HTR-8/SVneo (cell line): Measurements from ENCODE around the gene CFAP99.
"Not testable (repeated sequence)": the region's sequence is repeated elsewhere in the genome, so short reads cannot be mapped to it uniquely, and the experiment has no call there.

Experiments used
- DNase-seq: peaks from one replicate; pipeline ENCODE4 v3.0.0; 2011; ENCODE audit warnings: low spot score, mixed read lengths; ENCODE audit not compliant: insufficient read length
- FAIRE-seq: peaks from 2 replicates; lab custom pipeline; 2011; peaks lifted over from hg19 to GRCh38; lab: Jason Lieb, UNC

CFAP99 gene

DNA sequence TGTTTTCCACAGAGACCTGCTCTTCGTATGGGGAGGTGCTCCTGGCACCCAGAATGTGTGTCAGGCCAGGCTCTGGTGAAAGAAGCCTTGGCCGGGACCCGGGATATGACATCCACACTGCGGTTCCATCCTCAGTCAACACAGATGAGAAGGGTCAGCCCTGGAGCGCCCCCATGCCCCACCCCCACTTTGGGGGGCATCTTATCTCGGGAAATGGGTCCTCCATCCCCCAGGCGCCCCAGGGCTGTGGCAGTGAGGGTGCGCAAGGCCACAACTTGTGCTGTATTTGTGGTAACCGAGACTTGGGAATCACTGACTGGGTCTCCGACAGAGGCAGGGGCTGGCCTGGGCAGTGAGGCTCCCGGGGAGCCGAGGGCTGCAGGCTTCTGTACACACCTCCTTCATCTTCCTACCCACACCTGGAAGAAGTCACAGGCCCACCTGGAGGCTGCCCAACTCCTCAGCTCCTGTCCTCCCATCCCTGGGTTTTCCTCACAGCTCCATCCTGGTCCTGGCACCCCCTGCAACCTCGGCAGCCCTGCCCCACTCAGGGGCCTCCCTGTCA is 8.0 kb downstream of the CFAP99 start:
- FAIRE-seq, result no peak
- DNase-seq, result no peak

DNA sequence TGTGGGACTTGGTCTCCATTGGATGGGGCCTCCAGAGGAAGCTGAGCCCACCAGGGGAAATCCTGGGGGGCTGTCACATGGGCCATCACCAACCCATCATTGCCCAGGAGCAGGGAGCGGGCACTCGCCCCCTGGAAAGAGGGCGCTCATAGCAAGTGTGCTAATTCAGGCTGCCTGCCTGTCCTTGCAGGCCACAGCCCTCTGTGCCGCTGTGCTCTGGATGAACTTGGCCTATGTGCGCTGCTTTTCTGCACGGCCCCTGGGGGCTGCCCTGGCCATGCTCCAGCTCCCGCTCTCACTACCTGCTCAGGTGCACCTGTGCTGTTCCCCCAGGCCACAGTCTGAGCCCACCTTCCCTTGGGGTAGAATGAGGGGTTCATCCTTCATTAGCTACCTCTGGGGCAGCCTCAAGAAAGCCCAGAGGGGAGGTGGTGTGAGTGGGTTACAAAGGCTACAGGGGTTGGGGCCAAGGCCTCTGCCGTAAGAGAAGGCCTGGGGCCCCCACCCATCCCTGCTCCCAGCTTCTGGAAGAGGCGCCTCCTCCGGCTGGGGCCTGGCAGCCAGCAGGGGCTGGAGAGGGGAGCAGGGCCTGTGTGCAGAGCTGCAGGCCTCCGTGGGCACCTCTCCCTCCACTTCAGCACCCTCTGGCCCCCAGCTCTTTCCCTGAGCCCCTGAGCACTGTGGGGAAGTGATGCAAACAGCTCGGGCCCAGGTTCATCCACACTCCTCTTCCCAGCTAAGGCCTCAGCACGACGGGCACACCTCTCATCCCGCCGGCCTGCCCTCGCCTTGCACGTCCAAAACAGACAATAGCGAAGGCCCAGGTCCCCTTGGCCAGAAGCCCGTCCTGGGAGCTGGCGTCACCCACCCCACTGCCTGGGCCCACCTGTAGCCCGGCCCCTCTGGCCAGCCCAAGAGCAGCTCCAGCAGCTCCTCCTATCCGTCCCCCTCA is 8.9 kb downstream of the CFAP99 start:
- FAIRE-seq, result no peak

DNA sequence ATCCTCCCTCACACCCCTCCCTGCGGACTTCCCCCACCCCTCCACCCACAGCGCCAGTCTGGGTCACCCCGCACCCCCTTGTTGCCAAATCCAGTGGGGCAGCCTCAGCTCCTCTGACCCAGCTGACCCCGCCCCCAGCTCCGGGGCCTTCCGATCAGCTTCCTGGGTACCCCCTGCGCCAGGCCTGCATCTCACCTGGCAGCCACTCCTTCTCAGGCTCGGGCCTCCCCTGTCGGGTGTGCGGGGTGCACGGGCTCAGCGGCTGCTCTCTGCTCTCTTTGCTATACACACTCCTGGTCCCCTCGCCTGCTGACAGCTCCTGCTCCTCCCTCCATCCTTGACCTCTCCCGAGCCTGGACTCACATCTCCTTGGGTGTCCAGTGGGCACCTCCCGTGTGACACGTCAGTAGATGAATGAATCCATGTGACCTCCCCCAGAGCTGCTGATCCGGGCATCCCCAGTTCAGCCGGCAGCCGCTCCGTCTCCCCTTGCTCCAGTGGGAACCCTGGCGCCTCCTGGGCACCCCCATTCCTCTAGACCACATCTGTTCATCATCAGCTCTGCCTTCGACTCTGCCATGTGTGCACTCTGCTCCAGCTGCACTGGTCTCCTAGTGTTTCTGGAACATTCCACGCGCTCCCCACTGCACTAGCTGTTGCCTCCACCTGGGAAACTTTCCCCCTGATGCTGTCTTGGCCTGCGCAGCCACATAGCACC is 9.9 kb downstream of the CFAP99 start:
- DNase-seq, result no peak
- FAIRE-seq, result no peak

More for the DNA sequence above, 8.9 kb downstream of the CFAP99 start:
- DNase-seq, result no peak

DNA sequence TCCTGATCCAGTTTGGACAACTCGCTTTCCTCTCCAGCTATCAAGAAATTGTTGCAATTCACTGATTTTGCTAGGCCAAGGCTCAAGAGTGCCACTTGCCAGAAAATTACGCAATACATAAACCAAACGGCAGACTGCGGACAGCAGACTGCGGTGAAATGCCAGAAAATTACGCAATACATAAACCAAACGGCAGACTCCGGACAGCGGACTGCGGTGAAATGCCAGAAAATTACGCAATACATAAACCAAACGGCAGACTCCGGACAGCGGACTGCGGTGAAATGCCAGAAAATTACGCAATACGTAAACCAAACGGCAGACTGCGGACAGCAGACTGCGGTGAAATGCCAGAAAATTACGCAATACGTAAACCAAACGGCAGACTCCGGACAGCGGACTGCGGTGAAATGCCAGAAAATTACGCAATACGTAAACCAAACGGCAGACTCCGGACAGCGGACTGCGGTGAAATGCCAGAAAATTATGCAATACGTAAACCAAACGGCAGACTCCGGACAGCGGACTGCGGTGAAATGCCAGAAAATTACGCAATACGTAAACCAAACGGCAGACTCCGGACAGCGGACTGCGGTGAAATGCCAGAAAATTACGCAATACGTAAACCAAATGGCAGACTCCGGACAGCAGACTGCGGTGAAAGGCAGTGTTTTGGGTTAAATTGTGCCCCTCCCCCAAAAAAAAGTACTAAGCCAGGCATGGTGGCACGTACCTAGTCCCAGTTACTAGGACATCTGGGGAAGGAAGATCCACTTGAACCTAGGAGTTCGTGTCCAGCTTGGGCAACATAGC is 11.4 kb downstream of the CFAP99 start:
- not testable (repeated sequence) for FAIRE-seq

DNA sequence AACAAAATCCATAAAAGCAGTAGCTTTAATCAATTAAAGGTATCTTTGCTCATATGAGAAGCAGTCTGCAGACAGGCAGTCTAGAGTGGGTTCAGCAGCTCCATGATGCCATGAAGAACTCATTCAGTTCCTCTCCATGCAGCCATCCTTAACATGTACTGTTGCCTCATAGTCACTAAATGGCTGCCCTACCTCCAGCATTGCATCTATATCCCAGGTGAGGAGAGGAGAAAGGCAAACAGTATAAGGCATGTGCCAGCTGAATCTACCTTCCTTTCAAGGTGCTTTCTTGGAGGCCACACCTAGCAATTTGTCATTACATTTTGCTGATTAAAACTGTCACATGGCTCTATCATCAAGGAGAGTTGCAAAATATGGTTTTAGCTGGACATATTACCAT is 13.2 kb downstream of the CFAP99 start:
- FAIRE-seq (no peak), DNase-seq (no peak)

More for the DNA sequence above, 11.4 kb downstream of the CFAP99 start:
- DNase-seq, result not testable (repeated sequence)

DNA sequence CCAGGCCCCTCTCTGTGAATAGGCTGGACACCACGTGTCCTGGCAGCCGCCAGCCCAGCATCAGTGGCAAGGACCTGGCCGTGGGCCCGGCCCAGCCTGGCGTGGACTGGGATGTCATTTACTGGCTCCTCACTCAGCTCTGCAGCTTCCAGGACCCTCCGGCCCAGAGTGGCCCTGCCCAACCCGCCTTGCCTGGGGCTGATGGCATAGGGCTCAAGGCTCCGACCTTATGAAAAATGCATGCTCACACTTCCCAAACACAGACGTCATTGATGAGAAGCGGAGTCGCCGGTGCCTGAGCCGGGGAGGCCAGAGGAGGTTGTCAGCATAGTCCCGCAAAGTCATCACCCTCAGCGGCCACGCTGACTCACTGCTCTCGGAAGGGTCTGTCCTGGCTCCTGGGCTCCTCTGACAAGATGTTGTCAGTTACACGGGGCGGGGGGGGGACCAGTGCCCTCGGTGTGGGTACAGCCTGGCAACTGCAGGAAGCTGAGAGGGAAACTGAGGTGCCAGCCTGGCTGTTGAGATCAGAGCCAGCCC is 14.3 kb downstream of the CFAP99 start:
- peak; percentile 63 for FAIRE-seq
- DNase-seq, result peak; percentile 56

DNA sequence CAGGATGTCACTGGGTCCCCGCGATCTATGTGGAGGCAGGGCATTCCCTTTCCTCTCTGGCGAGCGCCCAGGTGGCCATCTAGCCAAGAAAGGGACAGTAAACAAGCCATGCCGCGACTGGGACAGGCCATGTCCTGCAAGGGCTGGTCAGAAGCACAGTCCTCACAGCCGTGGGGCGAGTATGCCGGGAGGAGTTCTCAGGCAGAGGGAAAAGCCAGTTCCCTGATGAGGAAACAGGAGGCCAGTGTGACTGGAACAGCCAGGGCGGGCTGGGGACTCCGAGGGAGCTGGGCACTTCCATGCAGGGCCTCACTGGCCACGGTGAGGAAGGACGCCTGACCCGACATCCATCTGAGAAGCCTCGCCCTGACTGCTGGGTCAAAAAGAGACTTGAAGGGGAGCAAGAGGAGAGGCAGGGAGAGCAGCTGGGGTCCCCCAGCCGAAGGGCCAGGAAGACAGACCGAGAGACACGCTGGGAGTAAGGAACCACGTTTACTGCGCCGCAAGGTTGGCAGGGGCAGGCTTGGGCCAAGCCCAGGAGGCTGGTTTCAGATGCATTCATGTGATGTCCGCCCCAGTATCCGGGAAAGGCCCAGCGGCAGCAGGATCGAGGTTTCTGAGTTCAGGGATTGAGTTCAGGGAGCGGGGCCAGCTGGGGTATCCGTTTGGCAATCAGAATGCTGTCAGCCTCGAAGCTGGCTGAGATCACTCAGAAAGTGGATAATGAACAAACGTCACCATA is 15.0 kb downstream of the CFAP99 start:
- FAIRE-seq, result peak; percentile 33

DNA sequence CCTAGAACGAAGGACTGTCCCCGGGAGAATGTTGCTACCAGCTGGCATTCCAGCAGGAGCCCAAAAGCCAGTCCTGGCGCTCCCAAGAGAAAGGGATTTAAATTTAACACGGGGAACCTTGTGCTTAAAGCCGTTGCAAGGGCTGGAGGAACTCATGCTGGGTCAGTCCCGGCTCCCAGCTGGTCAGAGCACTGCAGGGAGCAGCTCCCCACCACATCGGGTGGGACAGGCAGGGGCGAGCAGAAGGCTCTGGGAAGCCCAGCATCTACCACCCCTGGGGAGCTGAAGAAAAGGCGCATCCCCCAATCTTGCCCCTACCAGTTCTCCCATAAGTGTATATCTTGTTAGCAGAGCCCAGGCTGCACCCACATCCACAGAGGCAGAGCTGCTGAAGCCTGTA is 15.7 kb downstream of the CFAP99 start:
- no peak for FAIRE-seq
- DNase-seq, result no peak

More for the DNA sequence above, 15.0 kb downstream of the CFAP99 start:
- DNase-seq, result no peak

DNA sequence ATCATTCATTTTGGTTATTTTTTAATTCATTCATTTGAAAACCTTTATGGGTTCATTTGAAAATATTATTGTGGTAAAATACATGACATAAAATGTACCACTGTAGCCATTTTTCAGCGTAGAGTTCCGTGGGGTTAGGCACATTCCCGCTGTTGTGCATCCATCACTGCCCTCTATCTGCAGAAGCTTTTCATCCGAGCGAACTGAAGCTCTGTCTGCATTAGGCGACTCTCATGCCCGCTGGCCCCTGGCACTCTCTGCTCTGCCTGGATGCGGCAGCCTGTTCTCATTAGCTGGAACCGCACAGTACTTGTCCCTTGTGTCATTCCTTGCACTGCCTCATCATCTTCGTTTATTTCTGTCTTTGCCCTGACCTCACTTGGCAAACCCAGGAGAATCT is 17.5 kb downstream of the CFAP99 start:
- no peak for FAIRE-seq
- no peak for DNase-seq

DNA sequence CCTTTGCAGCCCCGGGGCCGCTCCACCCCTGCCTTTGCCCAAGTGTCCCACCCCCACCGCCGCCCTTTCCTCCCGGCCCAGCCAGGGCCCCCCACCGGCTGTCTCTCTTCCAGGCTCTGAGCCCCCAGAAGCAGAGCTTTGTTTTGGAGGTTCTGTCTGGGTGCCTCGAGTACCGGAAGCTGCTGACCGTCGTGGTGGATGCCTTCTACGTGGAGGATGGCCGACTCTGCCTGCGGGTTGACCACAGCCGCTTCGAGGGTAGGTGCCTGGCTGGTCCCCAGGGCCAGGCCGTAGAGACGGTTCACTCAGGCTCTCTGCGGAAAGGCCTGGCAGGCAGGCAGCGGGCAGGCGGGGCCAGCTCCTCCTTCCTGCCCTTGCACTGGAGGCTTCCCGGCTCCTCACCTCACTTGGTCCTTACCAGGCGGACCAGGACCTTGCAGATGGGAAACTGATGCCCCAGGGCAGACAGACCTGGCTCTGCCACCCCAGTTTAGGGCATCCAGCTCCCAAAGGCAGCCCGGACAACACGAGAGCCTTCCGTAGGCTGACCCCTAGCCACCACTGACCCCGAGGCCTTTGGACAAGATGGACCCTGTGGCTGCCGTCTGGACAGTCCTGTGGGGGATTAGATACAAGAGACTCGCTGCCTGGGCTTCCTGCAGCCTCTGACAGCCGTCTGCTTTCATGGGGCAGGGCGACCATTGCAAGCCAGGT is 18.2 kb downstream of the CFAP99 start:
- no peak for DNase-seq
- FAIRE-seq, result no peak

DNA sequence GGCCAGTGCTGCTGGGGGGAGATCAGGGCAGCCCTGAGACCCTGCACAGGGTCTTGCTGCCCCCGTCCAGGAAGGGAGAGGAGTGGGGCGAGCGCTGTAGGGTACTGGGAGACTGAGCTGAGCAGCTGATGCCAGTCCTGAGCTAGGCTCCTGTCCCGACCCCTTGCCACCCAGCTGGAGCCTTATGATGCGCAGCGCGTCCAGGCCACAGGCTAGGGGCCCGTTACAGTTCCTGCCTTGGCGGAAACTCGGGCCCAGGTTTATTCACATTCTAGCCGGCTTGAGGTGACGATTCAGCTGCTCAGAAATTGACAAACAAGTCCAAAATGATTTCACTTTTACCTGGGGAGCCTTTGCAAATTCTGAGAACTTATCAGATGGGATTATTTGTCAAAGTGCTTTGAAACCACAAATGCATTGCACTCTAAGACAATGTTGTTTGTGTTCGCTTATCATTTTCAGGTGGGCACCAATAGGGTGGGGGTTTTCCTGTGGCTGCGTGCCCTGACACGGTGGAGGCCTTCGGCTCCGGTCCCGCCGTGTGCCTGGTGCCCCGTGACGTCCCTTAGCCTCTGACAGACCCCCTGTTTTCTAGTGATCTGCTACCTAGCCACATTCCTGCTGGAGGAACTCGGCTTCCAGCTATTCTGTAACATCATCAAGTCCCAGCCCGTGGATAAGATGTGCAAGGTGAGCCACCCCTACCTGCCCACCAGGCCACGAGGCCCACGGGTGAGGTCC is 18.9 kb downstream of the CFAP99 start:
- FAIRE-seq, result no peak
- DNase-seq, result no peak

DNA sequence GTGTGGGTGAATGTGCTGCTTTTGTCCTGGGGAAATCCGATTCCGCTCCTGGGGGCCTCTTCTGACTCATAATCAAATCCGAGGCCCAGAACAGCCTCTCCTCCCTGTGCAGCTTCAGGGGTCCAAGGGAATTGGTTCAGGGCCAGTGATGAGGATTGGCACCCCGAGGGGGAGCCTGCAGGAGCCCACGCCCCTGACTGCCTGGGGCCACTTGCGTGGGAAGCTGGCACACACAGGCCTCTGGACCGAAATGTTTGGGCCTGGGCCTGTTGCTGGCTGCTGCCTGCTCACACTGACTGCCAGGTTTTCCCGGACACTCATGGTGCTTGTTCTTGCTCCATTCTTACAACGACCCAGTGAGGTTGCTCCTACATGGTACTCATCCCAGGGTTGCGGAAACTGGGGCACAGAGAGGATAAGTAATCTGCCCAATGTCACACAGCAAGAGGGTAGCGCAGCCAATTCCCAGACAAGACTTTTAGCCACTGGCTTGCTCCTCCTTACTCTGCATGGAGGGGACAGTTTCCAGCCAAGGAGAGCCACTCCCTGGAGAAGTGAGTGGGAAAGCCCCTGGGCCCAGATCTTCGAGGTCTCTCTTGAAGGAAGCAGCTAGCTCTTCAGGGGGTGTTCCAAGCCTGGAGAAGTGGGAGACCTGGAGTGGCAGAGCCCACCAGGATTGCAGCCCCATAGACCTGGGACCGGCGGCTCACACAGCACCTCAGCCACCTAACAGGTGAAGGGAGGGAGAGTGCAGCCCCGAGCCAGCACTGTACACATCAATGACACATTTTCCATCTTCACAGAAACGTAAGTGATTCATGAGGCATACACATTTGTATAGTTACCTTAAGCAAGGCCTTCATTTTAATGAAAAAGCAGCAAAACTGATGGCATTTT is 20.3 kb downstream of the CFAP99 start:
- FAIRE-seq (no peak), DNase-seq (no peak)

DNA sequence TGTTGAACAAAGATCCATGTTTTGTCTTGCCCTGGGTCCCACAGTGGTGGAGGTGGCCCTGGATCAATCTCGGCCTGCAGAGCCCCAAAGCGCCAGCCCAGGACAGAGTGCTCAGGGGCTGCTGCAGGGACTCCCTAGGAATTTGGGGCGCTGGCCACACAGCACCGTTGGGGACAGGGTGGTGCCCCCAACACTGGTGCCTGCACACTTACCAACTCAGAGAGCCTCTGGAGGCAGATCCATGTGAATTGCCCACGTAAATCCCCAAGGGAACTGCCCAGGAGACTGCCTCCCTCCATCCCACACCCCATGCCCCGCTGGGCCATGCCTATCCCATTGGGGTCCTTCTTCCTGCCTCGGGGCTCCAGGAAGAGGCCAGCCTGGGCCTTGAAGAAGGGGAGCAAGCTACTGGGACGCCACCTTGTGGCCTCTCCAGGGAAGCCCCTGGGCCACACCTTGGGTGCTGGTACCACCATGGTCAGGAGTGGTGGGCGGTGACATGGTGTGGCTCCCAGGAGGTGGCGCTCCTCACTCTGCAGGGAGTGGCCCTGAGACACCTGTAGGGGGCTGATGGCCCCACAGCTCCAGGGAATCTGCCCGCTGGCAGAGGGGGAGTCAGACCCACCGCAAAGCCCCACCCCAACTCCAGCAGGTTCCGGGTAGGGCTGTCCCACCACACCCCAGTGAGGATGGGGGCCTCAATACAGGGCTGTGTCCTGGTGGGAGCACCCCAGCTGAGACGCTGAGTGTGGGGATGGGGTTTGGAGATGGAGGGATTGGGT is 22.8 kb downstream of the CFAP99 start:
- FAIRE-seq (peak; percentile 87), DNase-seq (peak; percentile 87)

DNA sequence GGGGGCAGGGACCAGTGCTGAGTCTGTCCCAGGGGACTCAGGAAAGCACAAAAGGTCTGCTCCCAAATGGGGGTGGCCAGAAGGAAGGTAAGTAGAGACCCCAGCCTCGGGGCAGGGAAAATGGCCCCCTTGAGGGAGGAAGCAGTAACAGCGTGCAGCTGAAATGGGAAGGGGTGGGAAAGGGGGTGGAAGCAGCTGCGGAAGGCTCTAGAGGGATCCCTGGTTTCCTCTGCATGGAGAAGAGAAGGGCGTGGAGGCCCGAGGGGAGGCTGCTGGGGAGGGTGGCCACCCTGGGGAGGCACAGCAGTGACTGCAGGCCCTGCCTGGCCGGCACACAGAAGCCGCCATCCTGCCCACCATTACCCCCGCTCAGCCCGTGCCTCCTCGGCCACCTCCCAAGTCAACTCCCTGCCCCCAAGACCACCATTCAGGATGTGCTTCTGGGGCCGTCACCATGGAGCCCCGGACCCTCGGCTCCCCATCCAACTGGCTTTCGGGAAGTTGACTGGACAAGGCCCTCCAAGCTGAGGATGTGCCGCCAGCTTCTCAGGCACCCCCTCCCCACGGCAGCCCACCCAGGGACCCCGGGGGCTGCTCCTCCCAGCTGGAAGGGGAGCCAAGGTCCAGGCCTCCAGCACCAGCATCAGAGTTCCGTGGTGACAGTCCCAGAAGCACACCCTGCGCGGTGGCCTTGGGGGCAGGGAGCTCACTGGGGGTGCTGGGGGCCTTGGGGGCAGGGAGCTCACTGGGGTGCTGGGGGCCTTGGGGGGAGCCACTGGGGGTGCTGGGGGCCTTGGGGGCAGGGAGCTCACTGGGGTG is 23.6 kb downstream of the CFAP99 start:
- FAIRE-seq (no peak), DNase-seq (no peak)

DNA sequence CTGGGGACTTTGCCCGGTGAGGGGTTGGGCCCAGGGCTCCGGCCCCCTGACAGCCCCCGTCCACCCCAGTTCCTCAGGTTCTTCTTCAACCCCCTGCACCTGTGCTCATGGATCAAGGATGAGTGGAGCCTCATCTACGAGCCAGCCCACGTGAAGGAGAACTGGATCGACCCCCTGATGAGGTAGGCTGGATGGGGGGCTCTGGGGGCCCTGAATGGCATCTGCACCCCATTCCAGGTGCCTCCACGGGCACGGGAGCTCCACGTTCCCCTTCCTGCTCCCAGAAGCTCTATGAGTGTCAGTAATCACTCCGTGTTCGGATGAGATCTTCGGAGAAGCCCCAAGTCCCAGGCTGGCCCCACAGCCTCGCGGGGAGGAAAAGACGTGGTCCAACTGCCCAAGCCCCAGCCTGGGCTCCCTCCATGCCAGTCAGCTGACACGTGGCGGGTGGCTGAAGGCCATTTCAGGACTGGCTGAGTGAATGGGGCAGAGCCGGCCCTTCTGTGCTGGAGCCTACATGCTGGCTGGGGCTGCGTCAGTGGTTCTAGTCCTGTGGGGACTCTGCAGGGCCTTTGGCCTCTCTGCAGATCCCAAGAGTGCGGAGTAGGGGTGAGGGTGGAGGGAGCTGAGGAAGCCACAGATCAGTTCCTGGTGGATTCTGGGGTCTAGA is 24.4 kb downstream of the CFAP99 start:
- FAIRE-seq (no peak), DNase-seq (no peak)
